HAP-1 (cell line): Measurements from ENCODE around the gene SRRM5.
A peak's percentile ranks its signal among the peaks of the same experiment; 100 is the strongest.

Experiments
- DNase-seq, 2 experiments: peaks; one replicate each; pipeline ENCODE4 v3.0.0-alpha.2; 2016 to 2020; ENCODE audit warnings: low spot score in 2 of 2
- H3K27me3 ChIP-seq: fragments of 250-450 bp; sonication (Bioruptor Pico); 2 replicates; pipeline ENCODE4 v1.5.1; 2020; ENCODE audit warnings: low read depth, mild to moderate bottlenecking, moderate library complexity
- H3K36me3 ChIP-seq: fragments of 250-450 bp; sonication (Bioruptor Pico); replicated peaks from 2 replicates; pipeline ENCODE4 v1.5.1; 2020; ENCODE audit warnings: mild to moderate bottlenecking
- H3K4me1 ChIP-seq: fragments of 250-450 bp; sonication (Bioruptor Pico); 2 replicates; pipeline ENCODE4 v1.5.1; 2020; ENCODE audit warnings: mild to moderate bottlenecking
- H3K4me3 ChIP-seq: fragments of 250-450 bp; sonication (Bioruptor Pico); 2 replicates; pipeline ENCODE4 v1.5.1; 2020; ENCODE audit warnings: mild to moderate bottlenecking, moderate library complexity
- H3K9me3 ChIP-seq: fragments of 250-450 bp; sonication (Bioruptor Pico); 2 replicates; pipeline ENCODE4 v1.5.1; 2020; ENCODE audit warnings: mild to moderate bottlenecking, moderate library complexity
- in situ Hi-C: fragments of 300-500 bp; cut with MboI; formaldehyde crosslinking; loops from 3 replicates; pipeline ENCODE4 v1.14.3; 2020; ENCODE audit warnings: low sequenced_read_pairs, inconsistent platforms, mixed read lengths

SRRM5 gene

GRCh38 chr19:43611788-43612187, at the start of gene SRRM5:
TSS of gene SRRM5 (plus strand) at chr19:43612088. CDS start at chr19:43612122, 34 bp downstream.
- H3K4me3 ChIP-seq: no peak within 1 kb of the TSS
- in situ Hi-C loops: no loop called here
- no peaks in the 10 kb centered on the region for H3K4me1 ChIP-seq
- DNase-seq: no peak
- no peaks in the 10 kb centered on the region for H3K27me3 ChIP-seq
- no peaks in the 10 kb centered on the region for H3K9me3 ChIP-seq
- peaks cover 22% of the 10 kb centered on the region for H3K36me3 ChIP-seq

GRCh38 chr19:43562226-43562697, 49.6 kb upstream of the SRRM5 start:
- DNase-seq: no peak
- in situ Hi-C loops: no loop called here
- H3K36me3 ChIP-seq: no peaks in the 10 kb centered on the region
- H3K4me1 ChIP-seq: no peaks in the 10 kb centered on the region
- H3K4me3 ChIP-seq: no peak overlapping the region
- H3K27me3 ChIP-seq: no peaks in the 10 kb centered on the region
- no peaks in the 10 kb centered on the region for H3K9me3 ChIP-seq

GRCh38 chr19:43562698-43563241, 49.1 kb upstream of the SRRM5 start:
- Histone ChIP-seq H3K36me3 (no peaks in the 10 kb centered on the region), H3K27me3 (no peaks in the 10 kb centered on the region), H3K4me1 (no peaks in the 10 kb centered on the region), H3K4me3 (no peak overlapping the region), H3K9me3 (no peaks in the 10 kb centered on the region)
- no peak for DNase-seq
- in situ Hi-C loops: no loop called here

- H3K4me1 ChIP-seq: no peaks in the 10 kb centered on the region
- in situ Hi-C loops: no loop called here
- no peaks in the 10 kb centered on the region for H3K27me3 ChIP-seq
- no peaks in the 10 kb centered on the region for H3K36me3 ChIP-seq
- H3K4me3 ChIP-seq: no peak overlapping the region
- no peak for DNase-seq
- no peaks in the 10 kb centered on the region for H3K9me3 ChIP-seq
Measured at GRCh38 chr19:43563816-43564457, 48.0 kb upstream of the SRRM5 start.

- Histone ChIP-seq H3K36me3 (no peaks in the 10 kb centered on the region), H3K27me3 (no peaks in the 10 kb centered on the region), H3K9me3 (no peaks in the 10 kb centered on the region), H3K4me3 (no peak overlapping the region), H3K4me1 (no peaks in the 10 kb centered on the region)
- in situ Hi-C loops: no loop called here
- no peak for DNase-seq
Measured at GRCh38 chr19:43564800-43565199, 47.1 kb upstream of the SRRM5 start.

GRCh38 chr19:43569657-43570056, 42.2 kb upstream of the SRRM5 start:
- H3K36me3 ChIP-seq: no peaks in the 10 kb centered on the region
- in situ Hi-C loops: no loop called here
- H3K4me1 ChIP-seq: no peaks in the 10 kb centered on the region
- DNase-seq: no peak
- H3K27me3 ChIP-seq: no peaks in the 10 kb centered on the region
- H3K4me3 ChIP-seq: no peak overlapping the region
- no peaks in the 10 kb centered on the region for H3K9me3 ChIP-seq

GRCh38 chr19:43570174-43570791, 41.6 kb upstream of the SRRM5 start:
- DNase-seq: no peak
- Histone ChIP-seq H3K36me3 (no peaks in the 10 kb centered on the region), H3K9me3 (no peaks in the 10 kb centered on the region), H3K4me1 (no peaks in the 10 kb centered on the region), H3K4me3 (no peak overlapping the region), H3K27me3 (no peaks in the 10 kb centered on the region)
- in situ Hi-C loops: no loop called here

GRCh38 chr19:43572171-43572588, 39.7 kb upstream of the SRRM5 start:
- Histone ChIP-seq H3K36me3 (no peaks in the 10 kb centered on the region), H3K27me3 (no peaks in the 10 kb centered on the region), H3K4me1 (peaks cover 4% of the 10 kb centered on the region), H3K4me3 (no peak overlapping the region), H3K9me3 (no peaks in the 10 kb centered on the region)
- in situ Hi-C loops: no loop called here
- no peak for DNase-seq

GRCh38 chr19:43574424-43575155, 37.3 kb upstream of the SRRM5 start:
- Histone ChIP-seq H3K9me3 (no peaks in the 10 kb centered on the region), H3K36me3 (no peaks in the 10 kb centered on the region), H3K27me3 (peaks cover 4% of the 10 kb centered on the region; the same call in 1 of the 2 replicates), H3K4me1 (peaks cover 4% of the 10 kb centered on the region), H3K4me3 (peak overlapping the region; percentile 82)
- in situ Hi-C loops: no loop called here
- DNase-seq: peak in 1 of 2 experiments; percentile 25

- Histone ChIP-seq H3K27me3 (peaks cover 4% of the 10 kb centered on the region; the same call in 1 of the 2 replicates), H3K4me1 (peaks cover 4% of the 10 kb centered on the region), H3K4me3 (peak within 1 kb of the TSS; percentile 82), H3K36me3 (no peaks in the 10 kb centered on the region), H3K9me3 (no peaks in the 10 kb centered on the region)
- peak; percentile 95 to 99 for DNase-seq
- in situ Hi-C loops: no loop called here
Measured at GRCh38 chr19:43575156-43575950, 36.5 kb upstream of the SRRM5 start, which contains the start of the genes PINLYP and XRCC1. TSS of gene PINLYP (plus strand) at chr19:43575801. CDS start at chr19:43577192, 1,391 bp downstream. TSS of gene XRCC1 (minus strand) at chr19:43575527. CDS start at chr19:43575458, 69 bp downstream.

GRCh38 chr19:43575955-43576878, 35.7 kb upstream of the SRRM5 start:
- H3K9me3 ChIP-seq: no peaks in the 10 kb centered on the region
- in situ Hi-C loops: no loop called here
- DNase-seq: no peak
- peaks cover 4% of the 10 kb centered on the region; the same call in 1 of the 2 replicates for H3K27me3 ChIP-seq
- peaks cover 4% of the 10 kb centered on the region for H3K4me1 ChIP-seq
- H3K4me3 ChIP-seq: peak overlapping the region; percentile 82
- no peaks in the 10 kb centered on the region for H3K36me3 ChIP-seq

- Histone ChIP-seq H3K4me3 (no peak overlapping the region), H3K9me3 (no peaks in the 10 kb centered on the region), H3K27me3 (peaks cover 4% of the 10 kb centered on the region; the same call in 1 of the 2 replicates), H3K4me1 (peaks cover 4% of the 10 kb centered on the region), H3K36me3 (no peaks in the 10 kb centered on the region)
- in situ Hi-C loops: no loop called here
- no peak for DNase-seq
Measured at GRCh38 chr19:43578787-43579186, 33.1 kb upstream of the SRRM5 start.
